Fibroblast of the aortic adventitia (primary cell): ENCODE measurements around the gene ARHGAP10. TPM values are rescaled to one million over a fixed set of nuclear protein-coding genes. Genes with fewer than 3 reads are reported as not detected.

Source experiments
- DNase-seq: peaks from one replicate; pipeline ENCODE4 v3.0.0-alpha.2; 2010; ENCODE audit warnings: low read depth
- H3K4me3 ChIP-seq: 2 replicates; pipeline ENCODE4 v1.5.1; 2011; ENCODE audit warnings: low read depth, mild to moderate bottlenecking, control low read depth, low read length, moderate library complexity
- total RNA-seq: library from RNA; depleted of rRNA; stranded (reverse); fragments of >200 nt; gene quantifications from 2 replicates; pipeline ENCODE4 v1.2.3, GENCODE V29; 2012; ENCODE audit warnings: low replicate concordance
- TF ChIP-seq, protein P1 (sequence below): IDR thresholded peaks from 2 replicates; pipeline ENCODE4 v1.5.1; 2011; ENCODE audit warnings: mild to moderate bottlenecking, low read length, control low read depth, inconsistent platforms; ENCODE audit not compliant: insufficient read depth

The ARHGAP10 gene
- total RNA-seq, 1 donor = 45.0 TPM

DNA sequence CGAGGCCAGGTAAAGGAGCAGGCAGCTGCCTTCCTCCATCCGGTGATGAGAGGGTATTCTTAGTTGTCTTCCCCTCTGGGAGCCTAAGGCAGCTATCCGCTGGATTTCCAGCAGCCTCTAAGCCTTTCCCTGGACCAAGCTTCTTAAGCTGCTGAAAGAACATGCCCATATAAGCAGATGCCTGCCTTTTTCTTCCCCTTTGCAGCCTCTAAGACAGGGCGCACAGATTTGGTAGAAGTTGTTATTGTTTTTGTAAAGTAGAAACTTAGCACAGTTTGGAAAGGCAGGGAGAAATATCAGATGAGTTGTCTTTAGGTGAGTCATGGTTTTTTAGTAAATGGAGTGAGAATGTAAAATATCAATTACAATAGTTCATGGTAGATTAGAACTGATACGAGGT, 210.8 kb downstream of the ARHGAP10 start:
- TF ChIP-seq, protein P1, sequence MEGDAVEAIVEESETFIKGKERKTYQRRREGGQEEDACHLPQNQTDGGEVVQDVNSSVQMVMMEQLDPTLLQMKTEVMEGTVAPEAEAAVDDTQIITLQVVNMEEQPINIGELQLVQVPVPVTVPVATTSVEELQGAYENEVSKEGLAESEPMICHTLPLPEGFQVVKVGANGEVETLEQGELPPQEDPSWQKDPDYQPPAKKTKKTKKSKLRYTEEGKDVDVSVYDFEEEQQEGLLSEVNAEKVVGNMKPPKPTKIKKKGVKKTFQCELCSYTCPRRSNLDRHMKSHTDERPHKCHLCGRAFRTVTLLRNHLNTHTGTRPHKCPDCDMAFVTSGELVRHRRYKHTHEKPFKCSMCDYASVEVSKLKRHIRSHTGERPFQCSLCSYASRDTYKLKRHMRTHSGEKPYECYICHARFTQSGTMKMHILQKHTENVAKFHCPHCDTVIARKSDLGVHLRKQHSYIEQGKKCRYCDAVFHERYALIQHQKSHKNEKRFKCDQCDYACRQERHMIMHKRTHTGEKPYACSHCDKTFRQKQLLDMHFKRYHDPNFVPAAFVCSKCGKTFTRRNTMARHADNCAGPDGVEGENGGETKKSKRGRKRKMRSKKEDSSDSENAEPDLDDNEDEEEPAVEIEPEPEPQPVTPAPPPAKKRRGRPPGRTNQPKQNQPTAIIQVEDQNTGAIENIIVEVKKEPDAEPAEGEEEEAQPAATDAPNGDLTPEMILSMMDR = no peak
- no peak overlapping the region for H3K4me3 ChIP-seq
- no peak for DNase-seq

DNA sequence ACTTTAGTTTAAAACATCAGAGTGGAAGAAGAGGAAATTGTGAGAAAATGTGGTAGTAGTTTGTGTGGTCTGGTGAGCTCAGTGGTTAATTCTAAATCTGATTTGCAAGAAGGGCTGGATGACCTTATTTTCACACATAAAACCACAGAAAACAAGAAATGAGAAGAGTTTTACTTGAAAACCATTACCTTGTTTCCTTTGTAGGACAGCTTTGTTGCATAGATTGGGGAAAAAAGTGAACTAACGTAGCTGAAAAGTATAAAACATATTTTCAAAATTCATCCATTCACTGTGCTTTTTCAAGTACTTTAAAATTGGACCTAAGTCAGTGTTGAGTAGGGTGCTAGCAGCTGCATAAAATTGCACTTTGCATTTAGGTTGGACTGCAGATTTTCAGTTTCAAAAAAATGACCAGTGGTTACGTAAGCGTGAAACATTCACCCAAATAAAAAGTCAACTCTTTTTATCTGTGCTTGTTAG, 211.3 kb downstream of the ARHGAP10 start:
- DNase-seq = no peak
- TF ChIP-seq, protein P1 = no peak
- H3K4me3 ChIP-seq = no peak overlapping the region

GRCh38 chr4:147944249-147944648, 212.4 kb downstream of the ARHGAP10 start:
- TF ChIP-seq, protein P1 = no peak
- DNase-seq = no peak
- H3K4me3 ChIP-seq = no peak overlapping the region

GRCh38 chr4:147944670-147945260, 212.9 kb downstream of the ARHGAP10 start:
- no peak overlapping the region for H3K4me3 ChIP-seq
- TF ChIP-seq, protein P1 = no peak
- DNase-seq = no peak

DNA sequence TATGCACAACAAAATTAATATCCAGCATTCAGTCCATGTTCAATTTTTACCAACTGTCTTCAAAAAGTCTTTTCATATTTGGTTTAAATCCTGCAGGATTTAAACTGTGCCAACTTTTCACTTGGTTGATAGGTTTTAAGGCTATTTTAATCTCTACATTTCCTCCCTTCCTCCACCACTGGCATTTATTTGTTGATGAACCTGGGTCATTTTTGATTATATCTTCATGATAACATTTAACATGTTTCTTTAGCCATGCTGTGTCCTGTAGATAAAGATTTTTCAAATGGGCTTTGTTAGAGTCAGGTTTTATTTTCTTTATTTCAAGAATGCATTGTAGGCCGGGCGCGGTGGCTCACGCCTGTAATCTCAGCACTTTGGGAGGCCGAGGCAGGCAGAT, 216.4 kb downstream of the ARHGAP10 start:
- TF ChIP-seq, protein P1 = no peak
- no peak overlapping the region for H3K4me3 ChIP-seq
- no peak for DNase-seq

- DNase-seq = no peak
- TF ChIP-seq, protein P1 = no peak
- no peak overlapping the region for H3K4me3 ChIP-seq
Observed at GRCh38 chr4:147950261-147950660, 218.4 kb downstream of the ARHGAP10 start.

GRCh38 chr4:147950841-147951240, 219.0 kb downstream of the ARHGAP10 start:
- TF ChIP-seq, protein P1 = no peak
- H3K4me3 ChIP-seq = no peak overlapping the region
- DNase-seq = no peak
